ENCODE measurements around the gene GPSM1.

The GPSM1 gene

DNA sequence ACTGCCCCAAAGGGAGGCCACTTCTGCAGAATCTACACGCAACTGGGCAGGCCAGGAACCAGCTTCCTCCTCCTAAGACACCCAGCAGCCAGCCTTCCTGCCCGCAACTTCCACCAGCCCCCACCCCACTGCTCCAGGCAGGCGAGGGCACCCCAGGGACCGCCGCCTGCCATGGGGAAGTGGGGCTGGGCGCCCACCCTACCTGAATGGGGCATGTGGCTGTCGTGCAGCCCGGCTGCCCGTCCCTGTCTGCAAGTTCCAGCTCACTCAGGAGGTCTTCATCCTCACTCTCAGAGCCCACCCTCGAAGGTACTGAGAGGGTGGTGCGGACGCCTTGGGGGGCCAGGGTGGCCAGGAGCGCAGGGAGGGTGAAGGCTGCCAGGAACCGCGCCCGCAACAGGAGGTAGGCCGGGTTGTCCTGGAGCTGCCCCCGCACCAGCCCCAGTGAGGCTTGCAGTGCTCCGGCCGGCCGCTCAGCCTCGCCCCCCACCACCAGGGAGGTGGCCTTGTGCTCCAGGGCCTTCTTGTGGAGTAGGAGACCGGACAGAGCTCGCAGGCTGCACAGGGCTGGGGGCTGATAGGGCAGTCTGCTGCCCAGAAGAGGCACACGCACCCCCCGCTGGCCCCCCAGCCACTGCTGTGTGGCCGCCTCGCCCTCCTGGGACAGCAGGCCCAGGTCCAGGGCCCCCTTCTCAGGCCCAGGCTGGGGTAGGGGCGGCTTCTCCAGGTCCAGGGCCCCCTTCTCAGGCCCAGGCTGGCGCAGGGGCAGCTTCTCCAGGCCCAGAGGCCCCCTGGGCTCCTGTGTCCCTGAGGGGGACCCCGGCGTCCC lies 50.2 kb downstream of the GPSM1 start:
- no peak for DNase-seq (ENCODE audit: low spot score)

DNA sequence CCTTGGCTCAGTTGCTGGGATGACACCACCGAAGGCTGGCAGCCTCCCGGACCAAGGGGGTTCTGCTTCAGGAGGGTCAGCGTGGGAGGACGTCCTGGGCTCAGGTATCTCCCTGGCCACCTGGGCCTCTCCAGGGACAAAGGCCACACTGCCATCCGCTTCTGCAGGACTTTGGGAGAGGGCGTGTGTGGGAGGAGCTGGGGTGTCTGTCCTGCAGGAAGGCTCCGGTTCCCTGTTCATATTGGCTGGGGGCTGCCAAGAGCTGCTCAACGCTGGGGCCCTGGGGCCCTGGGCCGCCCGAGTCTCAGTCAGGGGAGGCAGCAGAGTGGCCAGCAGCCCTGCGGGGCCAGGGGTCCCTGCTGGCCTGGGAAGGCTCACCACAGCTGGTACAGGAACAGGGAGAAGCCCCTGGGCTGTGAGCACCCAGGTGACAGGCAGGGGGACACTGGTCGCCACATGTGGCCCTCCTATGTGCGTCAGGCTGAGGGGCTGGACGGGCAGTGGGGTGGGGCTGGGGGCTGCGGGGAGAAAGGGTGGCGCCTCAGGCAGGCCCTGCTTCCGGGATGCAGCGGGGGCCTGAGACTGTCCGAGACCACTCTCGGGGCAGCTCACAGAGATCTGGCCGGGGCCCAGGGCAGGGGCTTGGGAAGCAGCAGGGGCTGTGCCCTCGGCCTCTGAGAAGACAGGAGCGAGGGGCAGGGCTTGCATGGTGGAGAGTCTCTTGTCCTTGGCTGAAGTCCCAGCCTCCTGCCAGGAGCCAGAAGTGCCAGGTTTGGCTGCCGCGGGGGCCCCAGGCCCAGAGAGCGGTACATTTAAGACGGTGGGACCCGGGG lies 51.0 kb downstream of the GPSM1 start:
- no peak for DNase-seq (ENCODE audit: low spot score)

- no peak for DNase-seq (ENCODE audit: low spot score)
Observed at GRCh38 chr9:136379003-136379287, 51.6 kb downstream of the GPSM1 start.

GRCh38 chr9:136379401-136379800 lies 52.1 kb downstream of the GPSM1 start:
- DNase-seq (ENCODE audit: low spot score) = no peak

DNA sequence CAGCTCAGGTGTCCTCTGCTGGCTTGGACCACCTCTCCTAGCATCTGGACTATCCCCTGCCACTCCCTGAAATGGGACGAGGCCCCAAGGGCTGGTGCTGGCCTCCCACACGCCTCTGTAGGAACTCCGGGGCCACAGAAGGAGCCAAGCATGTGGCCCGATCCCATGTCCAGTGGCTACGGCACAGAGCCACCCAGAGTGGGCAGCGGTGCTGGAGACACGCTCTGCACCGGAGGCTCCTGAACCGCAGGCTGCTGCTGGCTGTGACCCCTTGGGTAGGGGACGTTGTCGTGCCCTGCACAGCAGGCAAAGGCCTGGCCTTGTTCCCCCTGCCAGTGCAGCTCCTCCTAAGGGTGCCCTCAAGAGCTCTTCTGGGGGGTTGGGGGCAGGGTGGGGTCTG lies 52.6 kb downstream of the GPSM1 start:
- DNase-seq (ENCODE audit: low spot score) = no peak

DNA sequence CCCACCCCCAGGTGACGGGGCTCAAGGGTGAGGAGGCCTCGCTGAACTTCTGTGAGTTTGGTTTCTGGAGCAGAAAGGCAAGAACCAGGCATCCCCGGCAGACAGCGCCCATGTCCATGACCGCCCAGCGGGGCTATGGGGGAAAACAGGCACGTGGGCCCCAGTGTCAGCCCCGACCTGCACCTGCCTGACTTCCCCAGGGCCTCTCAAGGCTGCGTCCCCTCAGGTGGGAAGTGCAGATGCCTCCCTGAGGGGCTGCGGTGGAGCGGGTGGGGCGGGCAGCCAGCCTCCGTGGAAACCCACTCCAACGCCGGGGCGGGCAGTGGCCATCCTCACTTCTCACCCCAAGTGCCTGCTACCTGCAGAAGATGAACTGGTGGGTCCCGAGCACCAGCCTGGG lies 53.0 kb downstream of the GPSM1 start:
- DNase-seq (ENCODE audit: low spot score) = no peak

- DNase-seq (ENCODE audit: low spot score) = no peak
Observed at GRCh38 chr9:136381311-136381710, 54.0 kb downstream of the GPSM1 start.

GRCh38 chr9:136381966-136382513 lies 54.7 kb downstream of the GPSM1 start:
- DNase-seq (ENCODE audit: low spot score) = no peak

DNA sequence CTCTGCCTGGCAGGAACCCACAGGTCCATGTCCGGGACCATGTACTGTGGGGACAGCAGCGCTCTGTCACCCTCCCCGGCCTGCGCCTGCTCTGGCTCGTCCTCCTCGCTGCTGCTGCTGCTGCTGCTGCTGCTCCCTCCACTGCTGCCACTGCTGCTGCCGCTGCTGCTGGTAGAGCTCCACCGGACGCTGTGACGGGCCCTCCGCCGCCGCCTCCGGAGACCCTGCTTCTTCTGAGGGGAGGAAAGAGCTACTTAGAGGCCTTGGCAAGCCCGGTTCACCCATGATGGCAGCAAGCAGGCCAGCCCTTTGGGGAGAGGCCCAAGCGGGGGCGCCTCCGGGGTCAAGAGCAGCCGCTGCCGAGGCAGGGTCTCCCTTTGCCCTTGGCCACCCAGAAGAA lies 56.1 kb downstream of the GPSM1 start:
- no peak for DNase-seq (ENCODE audit: low spot score)

GRCh38 chr9:136385015-136385414 lies 57.7 kb downstream of the GPSM1 start:
- DNase-seq (ENCODE audit: low spot score) = no peak

- DNase-seq (ENCODE audit: low spot score) = no peak
Observed at GRCh38 chr9:136386018-136386417, 58.7 kb downstream of the GPSM1 start.

- no peak for DNase-seq (ENCODE audit: low spot score)
Observed at GRCh38 chr9:136387217-136387616, 59.9 kb downstream of the GPSM1 start.

DNA sequence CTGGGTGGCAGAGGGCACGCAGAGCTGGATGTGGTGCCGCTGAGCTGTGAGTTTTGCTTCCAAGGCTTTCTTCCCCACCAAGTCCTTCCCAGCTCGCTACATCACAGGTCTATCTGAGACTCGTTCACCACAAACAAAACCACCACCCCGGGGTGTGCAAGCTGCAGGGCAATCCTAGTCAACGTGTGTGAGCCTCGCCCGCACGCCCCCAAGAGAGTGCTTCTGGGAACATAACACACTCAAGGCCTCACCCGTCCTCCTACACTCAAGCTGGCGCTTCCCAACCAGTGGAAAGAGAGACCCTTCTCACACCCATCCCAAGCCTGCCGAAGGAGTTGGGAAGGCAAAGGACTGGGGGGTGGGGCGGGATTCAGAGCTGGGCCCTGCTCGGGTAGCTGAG lies 62.1 kb downstream of the GPSM1 start:
- no peak for DNase-seq (ENCODE audit: low spot score)

DNA sequence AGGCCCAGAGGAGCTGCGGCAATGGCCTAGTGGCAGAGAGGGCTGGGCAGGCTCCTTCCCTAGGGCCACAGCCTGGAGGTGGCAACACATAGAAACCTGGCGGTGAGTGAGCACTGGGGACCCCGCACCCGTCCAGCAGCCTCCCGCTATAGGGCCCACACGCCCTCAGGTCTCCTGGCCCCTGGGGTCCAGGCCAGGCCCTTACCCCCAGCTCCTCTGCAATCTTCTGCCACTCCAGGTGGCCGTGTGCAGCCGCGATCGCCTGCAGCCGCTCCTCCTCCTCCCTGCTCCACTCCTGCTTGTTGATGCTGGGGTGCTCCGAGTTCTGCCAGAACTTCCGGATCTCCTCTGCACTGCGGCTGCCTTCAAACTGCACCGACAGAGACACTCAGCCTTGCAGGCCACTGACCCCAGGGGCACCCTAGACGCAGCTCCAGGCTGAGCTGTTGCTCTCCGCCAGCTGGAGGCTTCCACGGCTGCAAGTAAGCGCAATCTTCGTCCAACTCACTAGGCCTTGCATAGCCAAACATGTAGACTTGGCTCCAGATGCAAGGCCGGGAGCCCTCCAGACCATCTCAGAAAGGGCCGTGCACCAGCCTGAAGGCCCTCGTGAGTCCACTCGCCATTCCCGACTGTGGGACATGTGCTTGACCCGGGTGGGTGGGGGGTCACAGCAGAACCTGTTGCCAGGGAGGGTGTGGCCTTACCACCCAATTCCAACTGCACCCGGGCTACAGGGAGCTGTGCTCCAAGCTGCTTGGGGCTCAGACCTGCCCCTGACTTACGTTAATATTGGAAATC lies 64.6 kb downstream of the GPSM1 start:
- DNase-seq (ENCODE audit: low spot score) = no peak

GRCh38 chr9:136392538-136393449 lies 65.5 kb downstream of the GPSM1 start:
- DNase-seq (ENCODE audit: low spot score) = no peak

GRCh38 chr9:136393531-136393930 lies 66.2 kb downstream of the GPSM1 start:
- no peak for DNase-seq (ENCODE audit: low spot score)

- DNase-seq (ENCODE audit: low spot score) = no peak
Observed at GRCh38 chr9:136394312-136395019, 67.1 kb downstream of the GPSM1 start.

DNA sequence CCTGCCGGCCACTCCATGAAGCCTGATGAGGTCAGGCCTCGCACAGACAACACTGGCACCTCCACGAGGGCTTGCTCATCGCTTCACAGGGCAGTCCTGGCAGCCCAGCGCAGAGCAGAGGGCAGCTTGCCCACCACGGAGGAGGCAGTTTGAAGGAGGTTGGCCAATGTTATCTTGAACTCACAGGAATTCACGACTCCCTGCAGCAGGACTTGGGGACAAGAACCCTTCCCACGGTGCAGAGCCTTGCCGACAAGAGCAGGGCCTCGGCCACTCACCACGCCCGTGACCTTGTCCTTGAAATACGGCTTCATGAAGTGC lies 67.6 kb downstream of the GPSM1 start:
- DNase-seq (ENCODE audit: low spot score) = no peak

- DNase-seq (ENCODE audit: low spot score) = no peak
Observed at GRCh38 chr9:136395345-136396218, 68.2 kb downstream of the GPSM1 start.

GRCh38 chr9:136396219-136396515 lies 68.8 kb downstream of the GPSM1 start:
- DNase-seq (ENCODE audit: low spot score) = no peak
